WERI-Rb-1 (cell line): ENCODE measurements around the gene RASA3.

ENCODE experiments used
- DNase-seq: peaks from one replicate; pipeline ENCODE4 v3.0.0-alpha.2; 2020
- H3K27ac ChIP-seq: fragments of 250-450 bp; sonication (Bioruptor Pico); 2 replicates; pipeline ENCODE4 v1.5.1; 2020; ENCODE audit warnings: mild to moderate bottlenecking, moderate library complexity
- H3K27me3 ChIP-seq: fragments of 250-450 bp; sonication (Bioruptor Pico); 2 replicates; pipeline ENCODE4 v1.5.1; 2021; ENCODE audit warnings: mild to moderate bottlenecking, low read depth, moderate library complexity; ENCODE audit not compliant: insufficient read depth, severe bottlenecking
- H3K36me3 ChIP-seq: fragments of 250-450 bp; sonication (Bioruptor Pico); 2 replicates; pipeline ENCODE4 v1.5.1; 2020; ENCODE audit warnings: mild to moderate bottlenecking, moderate library complexity
- H3K4me3 ChIP-seq: 2 replicates; pipeline ENCODE4 v1.5.1; 2011; ENCODE audit warnings: low read depth, mild to moderate bottlenecking, control low read depth, low read length
- H3K9me3 ChIP-seq: fragments of 250-450 bp; sonication (Bioruptor Pico); 2 replicates; pipeline ENCODE4 v1.5.1; 2021; ENCODE audit warnings: mild to moderate bottlenecking, moderate library complexity; ENCODE audit not compliant: severe bottlenecking
- CTCF ChIP-seq: IDR thresholded peaks from 2 replicates; pipeline ENCODE4 v1.5.1; 2011; ENCODE audit warnings: low read depth, mild to moderate bottlenecking, control low read depth, inconsistent platforms, low read length

Gene RASA3

GRCh38 chr13:114110091-114110829 lies 22.2 kb downstream of the RASA3 start:
- peak; percentile 19; the same call in 1 of the 2 replicates for TF ChIP-seq CTCF
- peak; percentile 25 for DNase-seq
- no peak overlapping the region for H3K4me3 ChIP-seq
- H3K9me3 ChIP-seq, result no peaks in the 10 kb centered on the region
- H3K36me3 ChIP-seq, result no peaks in the 10 kb centered on the region
- H3K27me3 ChIP-seq, result no peaks in the 10 kb centered on the region
- H3K27ac ChIP-seq, result no peak overlapping the region

- Histone ChIP-seq H3K27me3 (no peaks in the 10 kb centered on the region), H3K27ac (no peak overlapping the region), H3K9me3 (no peaks in the 10 kb centered on the region), H3K4me3 (no peak overlapping the region), H3K36me3 (no peaks in the 10 kb centered on the region)
- TF ChIP-seq CTCF, result no peak
- peak; percentile 9 for DNase-seq
Measured at GRCh38 chr13:114109641-114110041, 22.8 kb downstream of the RASA3 start.

- DNase-seq, result peak; percentile 7
- Histone ChIP-seq H3K9me3 (peaks cover 3% of the 10 kb centered on the region), H3K36me3 (no peaks in the 10 kb centered on the region), H3K27ac (no peak overlapping the region), H3K27me3 (no peaks in the 10 kb centered on the region), H3K4me3 (no peak overlapping the region)
- TF ChIP-seq CTCF, result no peak
Measured at GRCh38 chr13:114108894-114109293, 23.5 kb downstream of the RASA3 start.

- H3K36me3 ChIP-seq, result no peaks in the 10 kb centered on the region
Measured at GRCh38 chr13:114108141-114108761, 24.2 kb downstream of the RASA3 start.

GRCh38 chr13:114107686-114108081 lies 24.7 kb downstream of the RASA3 start:
- Histone ChIP-seq H3K27me3 (no peaks in the 10 kb centered on the region), H3K27ac (no peak overlapping the region), H3K9me3 (peaks cover 8% of the 10 kb centered on the region), H3K36me3 (no peaks in the 10 kb centered on the region), H3K4me3 (no peak overlapping the region)
- no peak for TF ChIP-seq CTCF
- DNase-seq, result peak; percentile 8

More at GRCh38 chr13:114108141-114108761, 24.2 kb downstream of the RASA3 start:
- peaks cover 3% of the 10 kb centered on the region for H3K9me3 ChIP-seq
- no peak overlapping the region for H3K4me3 ChIP-seq
- H3K27ac ChIP-seq, result no peak overlapping the region
- no peaks in the 10 kb centered on the region for H3K27me3 ChIP-seq
- DNase-seq, result peak; percentile 10
- no peak for TF ChIP-seq CTCF
